Parathyroid adenoma (tissue), 2 donors: ENCODE results near the gene MAN1A1.

ENCODE experiments used
- H2AFZ ChIP-seq: fragments of 300-600 bp; sonication (generic); one replicate; pipeline ENCODE4 v1.7.0; 2017; ENCODE audit warnings: antibody characterized with exemption, mild to moderate bottlenecking
- H3K27ac ChIP-seq: fragments of 300-600 bp; sonication (generic); one replicate; pipeline ENCODE4 v1.7.0; 2017
- H3K27me3 ChIP-seq: fragments of 300-600 bp; sonication (generic); one replicate; pipeline ENCODE4 v1.7.0; 2017; ENCODE audit warnings: low read length; ENCODE audit not compliant: control insufficient read depth, insufficient read depth
- H3K36me3 ChIP-seq: fragments of 300-600 bp; sonication (generic); one replicate; pipeline ENCODE4 v1.7.0; 2017; ENCODE audit warnings: low read length; ENCODE audit not compliant: control insufficient read depth, insufficient read depth
- H3K4me1 ChIP-seq: fragments of 300-600 bp; sonication (generic); one replicate; pipeline ENCODE4 v1.7.0; 2017; ENCODE audit warnings: control low read depth
- H3K4me2 ChIP-seq: fragments of 300-600 bp; sonication (generic); one replicate; pipeline ENCODE4 v1.7.0; 2017; ENCODE audit warnings: low read length
- H3K4me3 ChIP-seq: fragments of 300-600 bp; sonication (generic); one replicate; pipeline ENCODE4 v1.7.0; 2017; ENCODE audit warnings: low read depth, low read length
- H3K79me2 ChIP-seq: fragments of 300-600 bp; sonication (generic); one replicate; pipeline ENCODE4 v1.7.0; 2017; ENCODE audit warnings: control low read depth
- H3K9ac ChIP-seq: fragments of 300-600 bp; sonication (generic); one replicate; pipeline ENCODE4 v1.7.0; 2017; ENCODE audit warnings: mild to moderate bottlenecking
- H3K9me3 ChIP-seq: fragments of 300-600 bp; sonication (generic); one replicate; pipeline ENCODE4 v1.7.0; 2017; ENCODE audit warnings: low read length; ENCODE audit not compliant: control insufficient read depth
- TF ChIP-seq, protein P1 (sequence below): fragments of 300-600 bp; sonication (generic); IDR thresholded peaks from one replicate; pipeline ENCODE4 v1.7.0; 2017; ENCODE audit warnings: antibody characterized with exemption, mild to moderate bottlenecking
- donor health status: primary hyperparathyroidism.

Gene MAN1A1

DNA sequence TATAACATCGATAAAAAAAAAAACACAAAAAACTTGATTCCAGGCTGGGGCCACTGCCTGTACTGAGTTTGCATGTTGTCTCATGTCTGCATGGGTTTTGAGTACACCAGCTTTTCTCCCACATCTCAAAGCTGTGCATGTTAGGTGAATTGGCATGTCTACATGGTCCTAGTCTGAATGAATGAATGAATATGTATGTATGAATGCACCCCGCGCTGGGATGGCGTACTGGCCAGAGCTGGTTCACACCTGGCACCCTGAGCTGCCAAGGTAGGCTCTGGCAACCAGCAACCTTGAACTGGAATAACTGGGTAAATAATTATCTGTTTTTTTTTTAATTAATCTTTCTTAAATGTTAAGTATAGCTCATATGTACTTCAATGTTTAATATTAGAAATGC lies 131.0 kb downstream of the MAN1A1 start:
- H3K9ac ChIP-seq: no peak overlapping the region

DNA sequence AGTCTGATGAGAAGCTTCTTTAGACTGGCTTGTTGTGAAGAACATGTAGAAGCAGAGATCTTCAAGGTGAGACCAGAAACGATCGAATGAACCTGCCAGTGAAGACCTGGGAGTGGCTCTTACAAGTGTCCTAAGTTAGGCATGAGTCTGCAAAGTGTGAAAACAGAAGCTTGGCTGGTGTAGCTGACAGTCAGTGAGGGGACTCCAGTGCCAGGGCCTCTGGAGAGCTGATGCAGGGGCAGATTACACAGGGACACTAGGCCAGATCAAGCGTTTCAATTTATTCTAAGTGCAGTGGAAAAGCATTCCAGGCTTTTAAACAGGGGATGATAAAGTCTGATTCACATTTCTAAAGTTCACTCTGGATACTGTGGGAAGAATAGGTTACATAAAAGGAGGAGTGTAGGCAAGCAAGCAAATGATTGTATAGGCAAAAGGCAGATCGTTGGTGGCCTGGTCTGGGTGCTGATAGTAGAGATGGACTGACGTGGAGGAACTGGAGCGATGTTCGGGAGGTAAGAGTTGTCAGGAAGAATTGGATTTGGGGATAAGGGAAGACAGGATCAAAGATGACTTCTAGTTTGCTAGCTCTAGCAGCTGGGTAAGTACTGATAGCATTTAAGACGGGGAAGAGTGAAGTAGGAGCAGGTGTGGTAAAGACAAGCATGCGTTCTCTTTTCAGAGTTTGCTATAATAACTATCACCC lies 133.5 kb downstream of the MAN1A1 start:
- TF ChIP-seq, protein P1, sequence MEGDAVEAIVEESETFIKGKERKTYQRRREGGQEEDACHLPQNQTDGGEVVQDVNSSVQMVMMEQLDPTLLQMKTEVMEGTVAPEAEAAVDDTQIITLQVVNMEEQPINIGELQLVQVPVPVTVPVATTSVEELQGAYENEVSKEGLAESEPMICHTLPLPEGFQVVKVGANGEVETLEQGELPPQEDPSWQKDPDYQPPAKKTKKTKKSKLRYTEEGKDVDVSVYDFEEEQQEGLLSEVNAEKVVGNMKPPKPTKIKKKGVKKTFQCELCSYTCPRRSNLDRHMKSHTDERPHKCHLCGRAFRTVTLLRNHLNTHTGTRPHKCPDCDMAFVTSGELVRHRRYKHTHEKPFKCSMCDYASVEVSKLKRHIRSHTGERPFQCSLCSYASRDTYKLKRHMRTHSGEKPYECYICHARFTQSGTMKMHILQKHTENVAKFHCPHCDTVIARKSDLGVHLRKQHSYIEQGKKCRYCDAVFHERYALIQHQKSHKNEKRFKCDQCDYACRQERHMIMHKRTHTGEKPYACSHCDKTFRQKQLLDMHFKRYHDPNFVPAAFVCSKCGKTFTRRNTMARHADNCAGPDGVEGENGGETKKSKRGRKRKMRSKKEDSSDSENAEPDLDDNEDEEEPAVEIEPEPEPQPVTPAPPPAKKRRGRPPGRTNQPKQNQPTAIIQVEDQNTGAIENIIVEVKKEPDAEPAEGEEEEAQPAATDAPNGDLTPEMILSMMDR: no peak
- no peak overlapping the region for H3K4me2 ChIP-seq
- no peak overlapping the region for H3K4me3 ChIP-seq
- H3K9me3 ChIP-seq: no peaks in the 10 kb centered on the region
- no peaks in the 10 kb centered on the region for H3K27me3 ChIP-seq
- peak overlapping the region; percentile 6 for H2AFZ ChIP-seq
- H3K27ac ChIP-seq: no peak overlapping the region
- H3K4me1 ChIP-seq: peaks cover 3% of the 10 kb centered on the region
- H3K79me2 ChIP-seq: no peaks in the 10 kb centered on the region
- H3K36me3 ChIP-seq: no peaks in the 10 kb centered on the region
- H3K9ac ChIP-seq: no peak overlapping the region

More for the DNA sequence above, 131.0 kb downstream of the MAN1A1 start:
- no peaks in the 10 kb centered on the region for H3K79me2 ChIP-seq
- no peak overlapping the region for H3K4me2 ChIP-seq
- H3K27ac ChIP-seq: no peak overlapping the region
- H3K27me3 ChIP-seq: no peaks in the 10 kb centered on the region
- TF ChIP-seq, protein P1: no peak
- no peaks in the 10 kb centered on the region for H3K36me3 ChIP-seq
- H2AFZ ChIP-seq: no peak overlapping the region
- H3K4me3 ChIP-seq: no peak overlapping the region
- no peaks in the 10 kb centered on the region for H3K9me3 ChIP-seq
- peaks cover 3% of the 10 kb centered on the region for H3K4me1 ChIP-seq

DNA sequence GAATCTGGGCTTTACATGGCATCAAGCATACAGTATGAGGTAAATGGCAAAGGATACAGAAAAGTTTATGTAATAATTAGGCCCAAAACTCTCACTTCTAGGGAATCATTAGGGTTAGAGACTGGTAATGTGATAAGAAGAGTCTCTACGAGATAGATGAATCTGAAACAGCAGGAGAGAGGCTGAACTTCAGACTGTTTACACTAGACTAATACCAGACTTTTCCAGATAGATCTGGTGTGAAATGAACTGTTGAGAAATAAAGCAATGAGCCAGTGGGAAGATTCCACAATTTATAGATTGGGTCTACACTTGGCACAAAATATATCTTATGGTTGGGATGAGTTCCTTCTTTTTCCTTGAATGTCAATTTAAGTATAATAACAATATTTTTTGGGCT lies 134.3 kb downstream of the MAN1A1 start:
- peak overlapping the region; percentile 6 for H2AFZ ChIP-seq
- no peak overlapping the region for H3K27ac ChIP-seq
- H3K79me2 ChIP-seq: no peaks in the 10 kb centered on the region
- H3K9me3 ChIP-seq: no peaks in the 10 kb centered on the region
- no peaks in the 10 kb centered on the region for H3K27me3 ChIP-seq
- TF ChIP-seq, protein P1: no peak
- no peaks in the 10 kb centered on the region for H3K36me3 ChIP-seq
- H3K9ac ChIP-seq: no peak overlapping the region
- no peak overlapping the region for H3K4me3 ChIP-seq
- no peak overlapping the region for H3K4me2 ChIP-seq
- H3K4me1 ChIP-seq: peaks cover 3% of the 10 kb centered on the region

DNA sequence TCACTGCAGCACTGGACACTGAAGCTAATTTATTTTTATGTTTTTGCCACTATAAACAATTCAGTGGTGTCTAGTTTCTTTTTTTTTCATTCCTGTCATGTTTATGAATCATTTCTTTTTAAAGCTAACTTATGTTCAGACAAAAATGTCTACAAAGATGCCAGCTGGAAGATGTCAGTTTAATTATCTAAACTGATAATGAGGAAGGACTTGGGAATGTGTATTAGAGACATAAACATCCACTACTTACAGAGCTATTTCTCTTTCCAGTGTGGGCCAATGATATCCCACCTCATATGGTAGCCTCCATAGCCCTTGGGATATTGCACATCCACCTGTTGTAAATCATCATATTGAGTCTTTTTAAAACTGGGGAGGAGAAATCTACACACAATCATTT lies 139.0 kb downstream of the MAN1A1 start:
- peaks cover 10% of the 10 kb centered on the region for H3K4me1 ChIP-seq
- H3K36me3 ChIP-seq: no peaks in the 10 kb centered on the region
- no peaks in the 10 kb centered on the region for H3K27me3 ChIP-seq
- H3K9ac ChIP-seq: no peak overlapping the region
- H3K27ac ChIP-seq: no peak overlapping the region
- no peak overlapping the region for H3K4me2 ChIP-seq
- H3K79me2 ChIP-seq: no peaks in the 10 kb centered on the region
- H3K4me3 ChIP-seq: no peak overlapping the region
- no peaks in the 10 kb centered on the region for H3K9me3 ChIP-seq
- H2AFZ ChIP-seq: no peak overlapping the region
- TF ChIP-seq, protein P1: no peak
